Kidney epithelial cell (primary cell): Measurements from ENCODE around the gene RNF8. TPM values are rescaled to one million over a fixed set of nuclear protein-coding genes. Genes with fewer than 3 reads are reported as not detected.
"Not testable (repeated sequence)": the region's sequence is repeated elsewhere in the genome, so short reads cannot be mapped to it uniquely, and the experiment has no call there.

ENCODE experiments used
- DNase-seq: peaks from one replicate; pipeline ENCODE4 v3.0.0-alpha.2; 2010; ENCODE audit warnings: low read depth
- H3K27me3 ChIP-seq: 2 replicates; pipeline ENCODE4 v1.6.0; 2011; ENCODE audit warnings: low read length; ENCODE audit not compliant: control insufficient read depth, insufficient read depth
- H3K36me3 ChIP-seq: 2 replicates; pipeline ENCODE4 v1.5.1; 2011; ENCODE audit warnings: low read length; ENCODE audit not compliant: control insufficient read depth, insufficient read depth
- H3K4me3 ChIP-seq: 2 replicates; pipeline ENCODE4 v1.5.1; 2011; ENCODE audit warnings: low read depth, mild to moderate bottlenecking, control low read depth, low read length
- CTCF ChIP-seq: IDR thresholded peaks from 2 replicates; pipeline ENCODE4 v1.5.1; 2011; ENCODE audit warnings: mild to moderate bottlenecking, moderate library complexity, low read length, control low read depth, inconsistent platforms; ENCODE audit not compliant: insufficient read depth, poor library complexity, severe bottlenecking
- total RNA-seq: library from RNA; depleted of rRNA; stranded (reverse); fragments of >200 nt; gene quantifications from 2 replicates; pipeline ENCODE4 v1.2.3, GENCODE V29; 2015

The RNF8 gene
- total RNA-seq, 1 donor from 2014 or later, result 16.8 TPM

GRCh38 chr6:37399795-37400490 lies 46.2 kb downstream of the RNF8 start:
- no peaks in the 10 kb centered on the region for H3K27me3 ChIP-seq
- no peak for TF ChIP-seq CTCF
- no peak overlapping the region for H3K4me3 ChIP-seq
- no peaks in the 10 kb centered on the region for H3K36me3 ChIP-seq
- no peak for DNase-seq

GRCh38 chr6:37401658-37402057 lies 47.9 kb downstream of the RNF8 start:
- not testable (repeated sequence) for H3K4me3 ChIP-seq, DNase-seq, H3K27me3 ChIP-seq, H3K36me3 ChIP-seq

- Histone ChIP-seq H3K4me3 (no peak overlapping the region), H3K27me3 (no peaks in the 10 kb centered on the region), H3K36me3 (no peaks in the 10 kb centered on the region)
- no peak for TF ChIP-seq CTCF
- DNase-seq, result no peak
These were observed 53.1 kb downstream of the RNF8 start for GRCh38 chr6:37406726-37407341.

GRCh38 chr6:37407948-37408347 lies 54.2 kb downstream of the RNF8 start:
- Histone ChIP-seq H3K27me3 (no peaks in the 10 kb centered on the region), H3K4me3 (no peak overlapping the region), H3K36me3 (no peaks in the 10 kb centered on the region)
- no peak for DNase-seq
- no peak for TF ChIP-seq CTCF

- no peaks in the 10 kb centered on the region for H3K27me3 ChIP-seq
- no peak overlapping the region for H3K4me3 ChIP-seq
- no peak for TF ChIP-seq CTCF
- H3K36me3 ChIP-seq, result no peaks in the 10 kb centered on the region
- DNase-seq, result no peak
These were observed 55.7 kb downstream of the RNF8 start for GRCh38 chr6:37409501-37409900.

- no peaks in the 10 kb centered on the region for H3K36me3 ChIP-seq
- H3K4me3 ChIP-seq, result no peak overlapping the region
- H3K27me3 ChIP-seq, result no peaks in the 10 kb centered on the region
- TF ChIP-seq CTCF, result no peak
- DNase-seq, result no peak
These were observed 63.6 kb downstream of the RNF8 start for GRCh38 chr6:37417393-37417792.
